ENCODE results near the gene TGFBR3.

The TGFBR3 gene

DNA sequence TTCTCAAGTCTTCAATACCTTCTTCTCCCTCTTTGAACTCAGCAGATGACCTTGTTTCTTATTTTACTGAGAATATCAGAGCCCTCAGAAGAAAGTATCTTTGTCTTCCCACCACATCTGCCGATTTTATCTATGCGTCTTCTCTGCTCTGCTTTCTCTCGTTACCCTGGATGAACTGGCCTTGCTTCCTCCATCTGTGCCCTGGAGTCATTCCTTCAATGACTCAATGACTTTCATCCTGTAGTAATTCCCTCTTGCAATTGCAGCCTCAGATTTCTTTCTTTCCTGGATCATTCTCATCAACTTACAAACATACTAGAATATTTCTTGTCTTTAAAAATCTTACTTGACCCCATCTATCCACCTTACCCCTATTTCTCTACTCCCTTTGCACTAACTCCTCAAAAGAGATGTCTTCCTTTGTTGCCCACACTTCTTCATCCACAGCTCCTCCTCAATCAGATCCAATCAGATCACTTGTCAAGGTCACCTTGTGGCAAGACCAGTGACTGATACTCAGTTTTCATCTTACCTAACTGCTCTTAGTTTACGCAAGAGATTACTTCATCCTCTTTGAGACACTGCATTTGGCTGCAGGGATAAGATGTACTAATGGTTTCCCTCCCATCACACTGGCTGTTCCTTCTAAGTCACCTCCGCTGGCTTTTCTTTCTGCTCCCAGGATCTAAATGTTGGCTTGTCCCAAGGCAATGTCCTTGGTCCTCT, 8.2 kb upstream of the TGFBR3 start:
- Histone ChIP-seq H3K9me3 (ENCODE audit: control insufficient read depth, insufficient read depth, low read length) (no peaks in the 10 kb centered on the region), H3K4me1 (ENCODE audit: insufficient read depth, low read length) (peaks cover 11% of the 10 kb centered on the region; the same call in 1 of the 2 replicates), H3K36me3 (ENCODE audit: insufficient read depth, low read length) (no peaks in the 10 kb centered on the region), H3K9ac (ENCODE audit: low read depth, low read length) (no peak overlapping the region)

GRCh38 chr1:91891969-91892368, 6.0 kb upstream of the TGFBR3 start:
- Histone ChIP-seq H3K4me1 (ENCODE audit: insufficient read depth, low read length) (peaks cover 11% of the 10 kb centered on the region; the same call in 1 of the 2 replicates), H3K9me3 (ENCODE audit: control insufficient read depth, insufficient read depth, low read length) (no peaks in the 10 kb centered on the region), H3K36me3 (ENCODE audit: insufficient read depth, low read length) (no peaks in the 10 kb centered on the region), H3K9ac (ENCODE audit: low read depth, low read length) (no peak overlapping the region)

DNA sequence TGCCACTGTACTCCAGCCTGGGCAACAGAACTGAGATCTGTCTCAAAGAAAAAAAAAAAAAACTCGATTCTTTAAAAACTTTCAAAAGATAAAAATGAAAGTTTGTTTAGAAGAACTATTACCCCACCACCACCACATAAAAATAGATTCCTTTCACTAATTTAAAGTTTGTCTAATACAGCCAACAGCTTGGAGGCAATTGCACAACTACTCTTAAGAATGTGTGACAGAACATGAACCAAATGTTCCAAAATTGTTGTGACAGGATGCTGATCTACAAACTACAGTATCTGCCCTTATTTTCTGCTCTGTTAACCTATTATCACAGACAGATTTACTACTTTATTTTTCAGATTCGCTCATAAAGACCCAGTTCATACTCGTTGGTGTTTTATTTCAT, 5.5 kb upstream of the TGFBR3 start:
- no peaks in the 10 kb centered on the region for H3K36me3 ChIP-seq (ENCODE audit: insufficient read depth, low read length)
- H3K9ac ChIP-seq (ENCODE audit: low read depth, low read length): no peak overlapping the region
- peaks cover 11% of the 10 kb centered on the region; the same call in 1 of the 2 replicates for H3K4me1 ChIP-seq (ENCODE audit: insufficient read depth, low read length)
- no peaks in the 10 kb centered on the region for H3K9me3 ChIP-seq (ENCODE audit: control insufficient read depth, insufficient read depth, low read length)

- Histone ChIP-seq H3K4me1 (ENCODE audit: insufficient read depth, low read length) (peaks cover 11% of the 10 kb centered on the region; the same call in 1 of the 2 replicates), H3K36me3 (ENCODE audit: insufficient read depth, low read length) (no peaks in the 10 kb centered on the region)
Observed at GRCh38 chr1:91889717-91890459, 3.9 kb upstream of the TGFBR3 start.

DNA sequence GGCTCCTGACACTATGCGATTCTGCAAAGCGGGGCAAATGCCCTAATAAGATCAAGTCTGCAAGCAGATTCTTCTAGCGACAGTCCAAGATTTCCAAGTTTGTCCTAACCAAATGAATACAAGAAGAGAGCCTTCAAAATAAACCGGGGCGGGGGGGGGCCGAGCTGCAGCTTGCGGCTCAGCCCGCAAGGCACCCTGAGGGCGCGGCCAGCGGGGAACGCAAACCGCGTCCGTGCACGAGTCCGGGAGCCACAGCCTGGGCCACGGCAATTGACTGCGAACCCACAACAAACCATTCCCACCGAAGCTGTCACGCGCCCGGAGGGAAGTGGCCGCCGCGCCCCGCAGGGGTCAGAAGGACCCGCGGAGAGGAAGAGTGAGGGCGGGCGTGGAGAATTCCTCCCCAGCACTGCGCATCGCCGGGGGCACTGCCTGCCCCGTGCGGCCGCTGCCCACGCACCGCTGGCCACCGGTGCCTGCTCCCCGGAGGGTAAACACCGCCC, 687 bp downstream of the TGFBR3 start:
- H3K9ac ChIP-seq (ENCODE audit: low read depth, low read length): peak overlapping the region; percentile 86; the same call in 1 of the 2 replicates
- H3K36me3 ChIP-seq (ENCODE audit: insufficient read depth, low read length): no peaks in the 10 kb centered on the region
- 0 out of 2 replicates have a peak, but pooled peaks cover 6% of the 10 kb centered on the region for H3K4me1 ChIP-seq (ENCODE audit: insufficient read depth, low read length)
- H3K9me3 ChIP-seq (ENCODE audit: control insufficient read depth, insufficient read depth, low read length): no peaks in the 10 kb centered on the region

More at GRCh38 chr1:91889717-91890459, 3.9 kb upstream of the TGFBR3 start:
- no peaks in the 10 kb centered on the region for H3K9me3 ChIP-seq (ENCODE audit: control insufficient read depth, insufficient read depth, low read length)
- no peak overlapping the region for H3K9ac ChIP-seq (ENCODE audit: low read depth, low read length)

- Histone ChIP-seq H3K36me3 (ENCODE audit: insufficient read depth, low read length) (no peaks in the 10 kb centered on the region), H3K4me1 (ENCODE audit: insufficient read depth, low read length) (0 out of 2 replicates have a peak, but pooled peaks cover under 1% of the 10 kb centered on the region), H3K9ac (ENCODE audit: low read depth, low read length) (peak overlapping the region; percentile 86; the same call in 1 of the 2 replicates), H3K9me3 (ENCODE audit: control insufficient read depth, insufficient read depth, low read length) (no peaks in the 10 kb centered on the region)
Observed at GRCh38 chr1:91884459-91885212, 1.3 kb downstream of the TGFBR3 start.

DNA sequence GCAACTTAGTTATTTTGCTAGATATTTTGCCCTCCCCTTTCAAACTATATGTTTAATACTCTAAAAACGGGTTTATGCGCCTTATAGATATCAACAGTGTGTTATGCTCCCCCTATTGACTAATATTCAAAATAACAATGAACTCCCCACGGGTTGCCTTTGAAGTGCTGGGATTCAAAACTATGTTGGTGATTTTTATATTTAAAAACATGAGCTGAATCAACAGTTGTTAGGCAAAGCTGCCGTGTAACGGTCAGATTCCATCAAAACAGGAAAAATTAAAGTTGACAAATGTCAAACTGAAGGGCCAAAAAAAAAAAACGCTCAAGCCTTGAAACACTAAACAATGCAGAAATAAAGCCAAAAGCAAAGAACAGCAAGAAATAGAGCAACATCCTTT, 2.5 kb downstream of the TGFBR3 start:
- H3K4me1 ChIP-seq (ENCODE audit: insufficient read depth, low read length): no peaks in the 10 kb centered on the region
- no peaks in the 10 kb centered on the region for H3K9me3 ChIP-seq (ENCODE audit: control insufficient read depth, insufficient read depth, low read length)
- H3K36me3 ChIP-seq (ENCODE audit: insufficient read depth, low read length): no peaks in the 10 kb centered on the region
- no peak overlapping the region for H3K9ac ChIP-seq (ENCODE audit: low read depth, low read length)

DNA sequence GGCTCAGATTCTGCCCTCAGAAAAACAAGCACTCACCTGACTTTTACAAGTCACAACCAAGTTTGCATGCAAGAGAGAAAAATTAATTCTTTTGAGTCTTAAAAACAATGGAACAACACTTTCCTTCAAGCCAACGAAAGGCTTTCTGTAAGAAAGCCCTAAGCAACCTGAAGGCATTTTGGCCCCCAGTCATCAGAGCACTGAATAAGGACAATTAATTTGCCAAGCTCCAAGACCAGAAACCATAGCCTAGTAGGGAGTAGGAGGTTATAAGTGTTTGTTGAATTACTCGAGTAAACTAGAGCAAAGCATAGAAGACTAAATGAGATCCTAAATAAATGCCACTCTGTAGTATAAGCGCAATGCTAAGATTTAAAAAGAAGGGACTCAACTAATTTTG, 4.7 kb downstream of the TGFBR3 start:
- Histone ChIP-seq H3K36me3 (ENCODE audit: insufficient read depth, low read length) (no peaks in the 10 kb centered on the region), H3K9me3 (ENCODE audit: control insufficient read depth, insufficient read depth, low read length) (peaks cover 3% of the 10 kb centered on the region; the same call in 1 of the 2 replicates), H3K9ac (ENCODE audit: low read depth, low read length) (no peak overlapping the region), H3K4me1 (ENCODE audit: insufficient read depth, low read length) (no peaks in the 10 kb centered on the region)

DNA sequence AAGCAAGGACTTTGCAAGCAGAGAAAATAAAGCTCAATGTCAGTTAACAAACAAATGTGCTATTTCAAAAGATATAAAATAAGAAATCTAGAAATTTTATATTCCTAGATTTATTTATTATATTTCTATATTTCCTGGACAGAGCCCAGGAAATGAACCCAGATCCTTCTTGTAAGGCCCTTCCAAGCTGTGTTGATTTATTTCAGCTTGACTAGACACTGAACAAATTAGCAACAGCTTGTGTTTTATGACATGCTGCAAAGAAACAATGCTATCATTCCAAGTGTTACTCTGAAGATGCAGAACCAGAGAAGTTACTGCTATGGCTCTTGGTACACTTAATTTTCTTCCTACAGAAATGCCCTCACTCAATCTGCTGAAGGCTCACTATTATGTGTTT, 6.2 kb downstream of the TGFBR3 start:
- Histone ChIP-seq H3K9me3 (ENCODE audit: control insufficient read depth, insufficient read depth, low read length) (peaks cover 3% of the 10 kb centered on the region; the same call in 1 of the 2 replicates), H3K9ac (ENCODE audit: low read depth, low read length) (no peak overlapping the region), H3K4me1 (ENCODE audit: insufficient read depth, low read length) (no peaks in the 10 kb centered on the region), H3K36me3 (ENCODE audit: insufficient read depth, low read length) (no peaks in the 10 kb centered on the region)

DNA sequence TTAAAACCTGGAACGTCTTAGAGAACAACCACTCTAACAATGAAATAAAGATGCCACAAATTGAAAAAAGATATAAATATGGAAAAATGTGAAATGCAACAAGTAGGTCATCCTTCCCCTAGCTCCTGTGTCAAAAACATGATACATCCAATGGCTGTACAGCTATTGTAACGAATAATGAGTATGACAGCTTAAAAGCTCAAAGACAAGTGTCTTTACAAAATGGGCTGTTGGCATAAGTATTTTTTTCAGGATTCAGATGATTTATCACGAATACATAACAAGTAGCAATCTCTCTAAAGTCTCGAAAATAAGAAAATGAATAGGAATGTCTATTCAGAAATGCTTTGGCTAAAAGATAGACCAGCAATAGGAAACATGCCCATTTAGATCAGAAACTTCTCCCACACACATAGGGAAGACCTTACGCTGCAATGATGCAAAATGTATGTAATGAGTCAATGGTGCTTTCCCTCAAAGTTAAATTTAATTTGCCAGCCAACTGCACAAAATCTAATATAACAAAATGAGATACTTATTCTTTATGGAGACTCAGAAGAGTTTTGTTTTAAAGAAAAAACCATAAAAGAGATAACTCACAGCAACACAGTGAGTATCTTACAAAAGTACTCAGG, 8.3 kb downstream of the TGFBR3 start:
- H3K9ac ChIP-seq (ENCODE audit: low read depth, low read length): no peak overlapping the region
- H3K4me1 ChIP-seq (ENCODE audit: insufficient read depth, low read length): peaks cover under 1% of the 10 kb centered on the region; the same call in 1 of the 2 replicates
- H3K36me3 ChIP-seq (ENCODE audit: insufficient read depth, low read length): no peaks in the 10 kb centered on the region
- H3K9me3 ChIP-seq (ENCODE audit: control insufficient read depth, insufficient read depth, low read length): peaks cover 3% of the 10 kb centered on the region; the same call in 1 of the 2 replicates

DNA sequence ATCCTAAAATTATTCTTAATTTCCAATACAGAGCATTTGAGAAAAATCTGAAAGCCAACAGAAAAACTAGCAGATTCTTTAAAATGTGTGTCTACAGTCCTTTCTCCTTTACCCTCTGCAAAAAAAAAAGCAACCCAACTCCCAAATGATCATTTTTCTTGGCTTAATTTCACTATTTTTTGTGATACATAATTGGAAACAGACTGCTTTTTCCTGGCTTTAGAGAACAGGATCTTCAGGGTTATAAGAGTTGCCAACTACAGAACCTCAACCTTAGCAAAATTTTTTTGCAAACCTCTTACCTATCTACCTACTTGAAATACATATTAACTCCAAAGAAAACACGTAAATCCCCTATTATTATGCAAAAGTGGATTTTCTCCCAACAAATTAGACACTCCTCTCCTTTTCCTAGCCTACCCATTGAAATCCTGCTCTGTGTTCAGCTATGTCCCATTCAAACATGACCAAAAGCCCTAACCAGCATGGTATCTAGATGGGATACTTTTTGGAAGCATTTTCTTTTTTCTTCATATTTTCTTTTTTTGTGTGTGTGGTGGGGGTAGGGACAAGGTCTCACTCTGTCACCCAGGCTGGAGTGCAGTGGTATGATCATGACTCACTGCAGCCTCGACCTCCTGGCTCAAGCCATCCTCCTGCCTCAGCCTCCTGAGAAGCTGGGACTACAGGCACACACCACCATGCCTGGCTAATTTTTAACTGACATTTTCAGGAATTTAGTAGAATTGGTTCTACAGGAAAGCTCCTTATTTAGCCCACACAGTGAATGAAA, 9.0 kb downstream of the TGFBR3 start:
- H3K9me3 ChIP-seq (ENCODE audit: control insufficient read depth, insufficient read depth, low read length): peaks cover 3% of the 10 kb centered on the region; the same call in 1 of the 2 replicates
- H3K9ac ChIP-seq (ENCODE audit: low read depth, low read length): no peak overlapping the region
- H3K4me1 ChIP-seq (ENCODE audit: insufficient read depth, low read length): peaks cover 4% of the 10 kb centered on the region; the same call in 1 of the 2 replicates
- no peaks in the 10 kb centered on the region for H3K36me3 ChIP-seq (ENCODE audit: insufficient read depth, low read length)

GRCh38 chr1:91876040-91876470, 9.9 kb downstream of the TGFBR3 start:
- Histone ChIP-seq H3K36me3 (ENCODE audit: insufficient read depth, low read length) (no peaks in the 10 kb centered on the region), H3K4me1 (ENCODE audit: insufficient read depth, low read length) (peaks cover 4% of the 10 kb centered on the region; the same call in 1 of the 2 replicates), H3K9me3 (ENCODE audit: control insufficient read depth, insufficient read depth, low read length) (peaks cover 3% of the 10 kb centered on the region; the same call in 1 of the 2 replicates), H3K9ac (ENCODE audit: low read depth, low read length) (no peak overlapping the region)

GRCh38 chr1:91874167-91874566, 11.8 kb downstream of the TGFBR3 start:
- no peaks in the 10 kb centered on the region for H3K36me3 ChIP-seq (ENCODE audit: insufficient read depth, low read length)
- H3K9me3 ChIP-seq (ENCODE audit: control insufficient read depth, insufficient read depth, low read length): peaks cover 3% of the 10 kb centered on the region; the same call in 1 of the 2 replicates
- H3K4me1 ChIP-seq (ENCODE audit: insufficient read depth, low read length): peaks cover 4% of the 10 kb centered on the region; the same call in 1 of the 2 replicates
- no peak overlapping the region for H3K9ac ChIP-seq (ENCODE audit: low read depth, low read length)

Data from ES-I3 (cell line).